CD4-positive, alpha-beta T cell treated with Interleukin-4 for 1 hour (primary cell): ENCODE data around the gene DMPK.

Experiments
- DNase-seq, 2 donors: peaks; one replicate each; pipeline ENCODE4 v3.0.0-alpha.2; 2020 to 2022

The DMPK gene

GRCh38 chr19:45782162-45782691, at the start of gene DMPK:
Gene DMPK (minus strand): TSS chr19:45782490. CDS start chr19:45782352, 138 bp downstream.
- DNase-seq, result no peak

GRCh38 chr19:45828945-45829344, 46.7 kb upstream of the DMPK start:
- DNase-seq, result no peak

GRCh38 chr19:45828523-45828922, 46.2 kb upstream of the DMPK start:
- no peak for DNase-seq

GRCh38 chr19:45827459-45828093, 45.3 kb upstream of the DMPK start:
- no peak for DNase-seq

GRCh38 chr19:45826934-45827333, 44.6 kb upstream of the DMPK start:
- no peak for DNase-seq

GRCh38 chr19:45825917-45826893, 43.9 kb upstream of the DMPK start:
- no peak for DNase-seq

- no peak for DNase-seq
Measured at GRCh38 chr19:45825263-45825605, 42.9 kb upstream of the DMPK start.

- DNase-seq, result no peak
Measured at GRCh38 chr19:45824531-45825262, 42.4 kb upstream of the DMPK start.

GRCh38 chr19:45824041-45824471, 41.8 kb upstream of the DMPK start:
- DNase-seq, result no peak

- DNase-seq, result no peak
Measured at GRCh38 chr19:45823182-45823581, 40.9 kb upstream of the DMPK start.

GRCh38 chr19:45822716-45823115, 40.4 kb upstream of the DMPK start:
- no peak for DNase-seq

GRCh38 chr19:45821570-45821969, 39.3 kb upstream of the DMPK start:
- DNase-seq, result no peak

- DNase-seq, result no peak
Measured at GRCh38 chr19:45821103-45821521, 38.8 kb upstream of the DMPK start.

GRCh38 chr19:45820413-45821102, 38.3 kb upstream of the DMPK start:
- DNase-seq, result no peak

GRCh38 chr19:45819769-45820168, 37.5 kb upstream of the DMPK start:
- DNase-seq, result no peak

- DNase-seq, result no peak
Measured at GRCh38 chr19:45817725-45818301, 35.5 kb upstream of the DMPK start.

GRCh38 chr19:45817010-45817724, 34.9 kb upstream of the DMPK start:
- DNase-seq, result peak; percentile 96

- DNase-seq, result peak in 1 of 2 donors; percentile 7
Measured at GRCh38 chr19:45816236-45817009, 34.1 kb upstream of the DMPK start.

- no peak for DNase-seq
Measured at GRCh38 chr19:45815481-45816216, 33.4 kb upstream of the DMPK start.
